ENCODE measurements around the gene PTRH1.

Gene PTRH1

GRCh38 chr9:127694890-127695720 is 20.4 kb downstream of the PTRH1 start:
- DNase-seq, result no peak

- no peak for DNase-seq
Measured at GRCh38 chr9:127693697-127694096, 21.8 kb downstream of the PTRH1 start.

GRCh38 chr9:127693143-127693542 is 22.3 kb downstream of the PTRH1 start:
- DNase-seq, result no peak

GRCh38 chr9:127692071-127692470 is 23.4 kb downstream of the PTRH1 start:
- DNase-seq, result no peak

- no peak for DNase-seq
Measured at GRCh38 chr9:127690735-127691134, 24.7 kb downstream of the PTRH1 start.

- DNase-seq, result no peak
Measured at GRCh38 chr9:127689329-127690000, 26.0 kb downstream of the PTRH1 start.

GRCh38 chr9:127686461-127687393 is 28.7 kb downstream of the PTRH1 start:
- no peak for DNase-seq

- no peak for DNase-seq
Measured at GRCh38 chr9:127684576-127684975, 30.9 kb downstream of the PTRH1 start.

- no peak for DNase-seq
Measured at GRCh38 chr9:127683723-127684122, 31.7 kb downstream of the PTRH1 start.

GRCh38 chr9:127682351-127683136 is 32.9 kb downstream of the PTRH1 start:
- DNase-seq, result no peak

- no peak for DNase-seq
Measured at GRCh38 chr9:127680846-127681245, 34.6 kb downstream of the PTRH1 start.

- DNase-seq, result no peak
Measured at GRCh38 chr9:127680226-127680625, 35.2 kb downstream of the PTRH1 start.

- no peak for DNase-seq
Measured at GRCh38 chr9:127679506-127679905, 36.0 kb downstream of the PTRH1 start.

- no peak for DNase-seq
Measured at GRCh38 chr9:127676638-127677037, 38.8 kb downstream of the PTRH1 start.

- no peak for DNase-seq
Measured at GRCh38 chr9:127673234-127673633, 42.2 kb downstream of the PTRH1 start.

GRCh38 chr9:127667906-127668305 is 47.6 kb downstream of the PTRH1 start:
- DNase-seq, result no peak

- peak in 1 of 2 donors; percentile 3 for DNase-seq
Measured at GRCh38 chr9:127667127-127667844, 48.2 kb downstream of the PTRH1 start.

GRCh38 chr9:127664678-127665507 is 50.6 kb downstream of the PTRH1 start:
- no peak for DNase-seq

GRCh38 chr9:127664324-127664677 is 51.2 kb downstream of the PTRH1 start:
- no peak for DNase-seq
